Glutamatergic neuron (in vitro differentiated cells): ENCODE results near the gene ADAMTS20. TPM values are rescaled to one million over a fixed set of nuclear protein-coding genes. Genes with fewer than 3 reads are reported as not detected.
A peak's percentile ranks its signal among the peaks of the same experiment; 100 is the strongest.

Source experiments
- DNase-seq: peaks from one replicate; pipeline ENCODE4 v3.0.0; 2022
- H3K27ac Mint-ChIP-seq: one replicate; pipeline ENCODE4 v1.8.0; 2020; ENCODE audit warnings: mild to moderate bottlenecking, mixed read lengths, inconsistent platforms; ENCODE audit not compliant: unreplicated experiment
- H3K27me3 Mint-ChIP-seq: one replicate; pipeline ENCODE4 v1.8.0; 2020; ENCODE audit warnings: mild to moderate bottlenecking, moderate library complexity, mixed read lengths, inconsistent platforms; ENCODE audit not compliant: unreplicated experiment
- H3K36me3 Mint-ChIP-seq: one replicate; pipeline ENCODE4 v1.8.0; 2020; ENCODE audit warnings: mild to moderate bottlenecking, mixed read lengths, inconsistent platforms; ENCODE audit not compliant: unreplicated experiment
- H3K4me1 Mint-ChIP-seq: one replicate; pipeline ENCODE4 v1.8.0; 2020; ENCODE audit warnings: mild to moderate bottlenecking, low read depth, mixed read lengths, inconsistent platforms; ENCODE audit not compliant: unreplicated experiment
- H3K4me3 Mint-ChIP-seq: one replicate; pipeline ENCODE4 v1.8.0; 2020; ENCODE audit warnings: mild to moderate bottlenecking, mixed read lengths, inconsistent platforms; ENCODE audit not compliant: unreplicated experiment
- H3K9me3 Mint-ChIP-seq: one replicate; pipeline ENCODE4 v1.8.0; 2020; ENCODE audit warnings: mild to moderate bottlenecking, moderate library complexity, mixed read lengths, inconsistent platforms; ENCODE audit not compliant: unreplicated experiment
- long read RNA-seq: library from polyadenylated mRNA; unstranded; transcript quantifications from one replicate; pipeline ENCODE4 v2.0.0, GENCODE V29; 2020; ENCODE audit not compliant: unreplicated experiment
- total RNA-seq: library from RNA; stranded (reverse); fragmentation: NEBNext Ultra II Directional; extraction: Animal tissue kit (Norgen Biotek cat#: 25700); gene quantifications from one replicate; pipeline ENCODE4 v1.2.1, GENCODE V29; 2021; ENCODE audit not compliant: unreplicated experiment
- TF ChIP-seq, protein P1 (sequence below): fragments of 200-600 bp; sonication (generic); IDR thresholded peaks from one replicate; pipeline ENCODE4 v1.5.0; 2021; ENCODE audit not compliant: partially characterized antibody, unreplicated experiment

Gene ADAMTS20
- total RNA-seq, result 7.0 TPM
- long read RNA-seq, partial matches to known transcripts, result 0 of 2 reads
- long read RNA-seq, other reads (novel, unspliced or antisense), result 2 of 2 reads

- Mint-ChIP-seq H3K4me1 (peaks cover 4% of the 10 kb centered on the region), H3K27ac (peak within 1 kb of the TSS; percentile 46), H3K4me3 (peak within 1 kb of the TSS; percentile 95), H3K36me3 (peaks cover under 1% of the 10 kb centered on the region), H3K27me3 (peaks cover 5% of the 10 kb centered on the region), H3K9me3 (no peaks in the 10 kb centered on the region)
- DNase-seq, result peak; percentile 91
- TF ChIP-seq, protein P1, sequence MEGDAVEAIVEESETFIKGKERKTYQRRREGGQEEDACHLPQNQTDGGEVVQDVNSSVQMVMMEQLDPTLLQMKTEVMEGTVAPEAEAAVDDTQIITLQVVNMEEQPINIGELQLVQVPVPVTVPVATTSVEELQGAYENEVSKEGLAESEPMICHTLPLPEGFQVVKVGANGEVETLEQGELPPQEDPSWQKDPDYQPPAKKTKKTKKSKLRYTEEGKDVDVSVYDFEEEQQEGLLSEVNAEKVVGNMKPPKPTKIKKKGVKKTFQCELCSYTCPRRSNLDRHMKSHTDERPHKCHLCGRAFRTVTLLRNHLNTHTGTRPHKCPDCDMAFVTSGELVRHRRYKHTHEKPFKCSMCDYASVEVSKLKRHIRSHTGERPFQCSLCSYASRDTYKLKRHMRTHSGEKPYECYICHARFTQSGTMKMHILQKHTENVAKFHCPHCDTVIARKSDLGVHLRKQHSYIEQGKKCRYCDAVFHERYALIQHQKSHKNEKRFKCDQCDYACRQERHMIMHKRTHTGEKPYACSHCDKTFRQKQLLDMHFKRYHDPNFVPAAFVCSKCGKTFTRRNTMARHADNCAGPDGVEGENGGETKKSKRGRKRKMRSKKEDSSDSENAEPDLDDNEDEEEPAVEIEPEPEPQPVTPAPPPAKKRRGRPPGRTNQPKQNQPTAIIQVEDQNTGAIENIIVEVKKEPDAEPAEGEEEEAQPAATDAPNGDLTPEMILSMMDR, result peak; percentile 63
These were observed at the start of gene ADAMTS20 for GRCh38 chr12:43551971-43552559. Gene ADAMTS20 (minus strand): TSS chr12:43552203. CDS start chr12:43551921, 282 bp downstream.

- no peak for DNase-seq
- Mint-ChIP-seq H3K4me3 (no peak overlapping the region), H3K4me1 (no peaks in the 10 kb centered on the region), H3K9me3 (no peaks in the 10 kb centered on the region), H3K36me3 (no peaks in the 10 kb centered on the region), H3K27ac (no peak overlapping the region), H3K27me3 (no peaks in the 10 kb centered on the region)
- TF ChIP-seq, protein P1, result no peak
These were observed 47.7 kb upstream of the ADAMTS20 start for GRCh38 chr12:43599708-43600107.

DNA sequence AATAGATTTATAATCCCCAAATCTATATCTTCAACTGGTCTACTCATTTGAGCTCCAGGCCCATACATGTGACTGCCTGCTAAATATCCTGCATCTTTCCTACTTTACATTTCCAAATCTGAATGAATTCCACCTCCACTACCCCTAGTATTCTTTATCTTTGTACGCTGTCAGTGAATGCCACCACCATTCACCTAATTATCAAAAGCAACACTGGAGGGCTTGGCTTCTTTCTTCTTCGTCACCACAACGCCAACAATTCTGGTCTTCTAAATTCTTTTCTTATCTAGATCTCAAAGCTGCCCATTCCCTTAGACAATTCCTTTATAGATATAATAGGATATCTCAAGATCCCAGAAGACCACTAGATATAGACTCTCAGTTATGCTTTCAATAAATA, 47.1 kb upstream of the ADAMTS20 start:
- Mint-ChIP-seq H3K9me3 (no peaks in the 10 kb centered on the region), H3K27ac (no peak overlapping the region), H3K36me3 (no peaks in the 10 kb centered on the region), H3K4me3 (no peak overlapping the region), H3K4me1 (no peaks in the 10 kb centered on the region), H3K27me3 (no peaks in the 10 kb centered on the region)
- TF ChIP-seq, protein P1, result no peak
- DNase-seq, result no peak

DNA sequence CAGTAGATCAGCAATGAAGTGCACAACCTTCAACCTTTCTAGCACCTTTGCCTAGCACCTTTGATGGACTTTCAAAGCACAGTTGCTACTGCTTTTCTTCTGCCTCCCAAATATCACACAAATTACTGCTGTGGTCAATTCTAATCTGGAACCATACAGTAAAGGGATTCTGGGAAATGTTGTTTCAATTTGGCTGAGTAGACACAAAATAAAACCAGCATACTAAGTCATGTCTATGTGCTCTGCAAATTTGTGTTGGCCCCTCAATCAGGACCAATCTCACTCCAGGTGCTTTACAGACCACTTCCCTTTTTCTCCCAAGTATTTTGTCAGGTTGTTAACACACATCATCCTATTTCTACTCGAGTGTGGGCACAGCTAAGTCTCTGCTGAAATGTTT, 38.3 kb upstream of the ADAMTS20 start:
- H3K9me3 Mint-ChIP-seq, result no peaks in the 10 kb centered on the region
- H3K4me3 Mint-ChIP-seq, result no peak overlapping the region
- no peak overlapping the region for H3K27ac Mint-ChIP-seq
- no peaks in the 10 kb centered on the region for H3K36me3 Mint-ChIP-seq
- TF ChIP-seq, protein P1, result no peak
- no peak for DNase-seq
- no peaks in the 10 kb centered on the region for H3K27me3 Mint-ChIP-seq
- H3K4me1 Mint-ChIP-seq, result no peaks in the 10 kb centered on the region

DNA sequence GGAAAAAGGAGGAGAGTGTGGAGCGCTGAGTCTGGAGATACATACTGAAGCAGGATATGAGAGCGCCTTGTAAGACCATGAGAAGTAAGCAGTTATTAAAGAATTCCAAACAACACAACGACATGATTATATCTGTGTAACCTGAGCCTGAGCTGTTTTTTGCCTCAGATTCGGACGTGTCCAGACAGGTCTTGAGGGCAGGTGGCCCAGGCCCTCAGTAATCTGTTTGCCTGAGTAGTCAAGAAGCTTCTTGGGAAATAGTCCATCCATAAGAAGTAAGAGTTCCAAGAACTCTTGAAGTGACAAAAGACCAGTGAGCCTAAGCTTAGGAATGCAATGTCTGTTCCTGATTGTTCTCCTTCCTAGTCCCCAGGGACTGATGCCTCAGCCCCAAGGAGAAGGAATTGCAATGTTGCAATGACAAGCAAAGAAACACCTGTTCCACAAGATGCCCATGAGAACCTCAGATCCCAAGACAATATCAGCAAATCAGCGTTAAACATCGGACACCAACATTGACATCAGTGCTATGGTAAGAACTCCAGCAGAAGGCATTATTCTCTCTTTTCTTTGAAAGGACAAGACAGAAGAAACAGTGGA, 34.7 kb upstream of the ADAMTS20 start:
- TF ChIP-seq, protein P1, result no peak
- Mint-ChIP-seq H3K27ac (no peak overlapping the region), H3K27me3 (no peaks in the 10 kb centered on the region), H3K36me3 (no peaks in the 10 kb centered on the region), H3K9me3 (no peaks in the 10 kb centered on the region), H3K4me3 (no peak overlapping the region), H3K4me1 (no peaks in the 10 kb centered on the region)
- no peak for DNase-seq
